ENCODE measurements around the gene CACNA1G.

CACNA1G gene

GRCh38 chr17:50559674-50560184, 786 bp upstream of the CACNA1G start:
- H3K4me3 ChIP-seq (ENCODE audit: low read length) = peak overlapping the region; percentile 54
- DNase-seq (ENCODE audit: low read depth) = peak; percentile 43
- TF ChIP-seq, protein P1, sequence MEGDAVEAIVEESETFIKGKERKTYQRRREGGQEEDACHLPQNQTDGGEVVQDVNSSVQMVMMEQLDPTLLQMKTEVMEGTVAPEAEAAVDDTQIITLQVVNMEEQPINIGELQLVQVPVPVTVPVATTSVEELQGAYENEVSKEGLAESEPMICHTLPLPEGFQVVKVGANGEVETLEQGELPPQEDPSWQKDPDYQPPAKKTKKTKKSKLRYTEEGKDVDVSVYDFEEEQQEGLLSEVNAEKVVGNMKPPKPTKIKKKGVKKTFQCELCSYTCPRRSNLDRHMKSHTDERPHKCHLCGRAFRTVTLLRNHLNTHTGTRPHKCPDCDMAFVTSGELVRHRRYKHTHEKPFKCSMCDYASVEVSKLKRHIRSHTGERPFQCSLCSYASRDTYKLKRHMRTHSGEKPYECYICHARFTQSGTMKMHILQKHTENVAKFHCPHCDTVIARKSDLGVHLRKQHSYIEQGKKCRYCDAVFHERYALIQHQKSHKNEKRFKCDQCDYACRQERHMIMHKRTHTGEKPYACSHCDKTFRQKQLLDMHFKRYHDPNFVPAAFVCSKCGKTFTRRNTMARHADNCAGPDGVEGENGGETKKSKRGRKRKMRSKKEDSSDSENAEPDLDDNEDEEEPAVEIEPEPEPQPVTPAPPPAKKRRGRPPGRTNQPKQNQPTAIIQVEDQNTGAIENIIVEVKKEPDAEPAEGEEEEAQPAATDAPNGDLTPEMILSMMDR (conservative IDR thresholded peaks at IDR 0.05; ENCODE audit: low read length) = no peak

- peak overlapping the region; percentile 36 for H3K4me3 ChIP-seq (ENCODE audit: low read length)
- TF ChIP-seq, protein P1 (conservative IDR thresholded peaks at IDR 0.05; ENCODE audit: low read length) = no peak
- no peak for DNase-seq (ENCODE audit: low read depth)
These were observed 623 bp downstream of the CACNA1G start for GRCh38 chr17:50560931-50561745.

GRCh38 chr17:50561746-50562141, 1.2 kb downstream of the CACNA1G start:
- peak overlapping the region; percentile 26 for H3K4me3 ChIP-seq (ENCODE audit: low read length)
- TF ChIP-seq, protein P1 (conservative IDR thresholded peaks at IDR 0.05; ENCODE audit: low read length) = no peak
- DNase-seq (ENCODE audit: low read depth) = no peak

GRCh38 chr17:50562242-50563091, 2.0 kb downstream of the CACNA1G start:
- DNase-seq (ENCODE audit: low read depth) = no peak
- TF ChIP-seq, protein P1 (conservative IDR thresholded peaks at IDR 0.05; ENCODE audit: low read length) = no peak
- H3K4me3 ChIP-seq (ENCODE audit: low read length) = no peak overlapping the region; the same call in 1 of the 2 replicates

- DNase-seq (ENCODE audit: low read depth) = no peak
- TF ChIP-seq, protein P1 (conservative IDR thresholded peaks at IDR 0.05; ENCODE audit: low read length) = peak; percentile 17
- H3K4me3 ChIP-seq (ENCODE audit: low read length) = no peak overlapping the region
These were observed 2.6 kb downstream of the CACNA1G start for GRCh38 chr17:50563092-50563511.

- H3K4me3 ChIP-seq (ENCODE audit: low read length) = peak overlapping the region; percentile 36
- TF ChIP-seq, protein P1 (conservative IDR thresholded peaks at IDR 0.05; ENCODE audit: low read length) = no peak
- DNase-seq (ENCODE audit: low read depth) = peak; percentile 94
These were observed 4.4 kb downstream of the CACNA1G start for GRCh38 chr17:50564916-50565315.
